ENCODE measurements around the gene LDLRAD4. TPM values are rescaled to one million over a fixed set of nuclear protein-coding genes. Genes with fewer than 3 reads are reported as not detected.

LDLRAD4 gene
- total RNA-seq, 2 donors from 2014 or later, result 11.7 to 17.0 TPM

- Histone ChIP-seq H3K9ac (ENCODE audit: low read depth in 2 of 2, low read length in 2 of 2) (no peak overlapping the region), H3K36me3 (no peaks in the 10 kb centered on the region), H3K4me1 (no peaks in the 10 kb centered on the region), H3K9me3 (no peaks in the 10 kb centered on the region), H3K27me3 (no peaks in the 10 kb centered on the region), H3K27ac (no peak overlapping the region), H3K4me3 (no peak overlapping the region)
- intact Hi-C loops (cut with DNase I), result no loop called here
- no peak for DNase-seq
- no peak for TF ChIP-seq CTCF (IDR thresholded peaks at IDR 0.05)
Measured at GRCh38 chr18:13290856-13291271, 72.3 kb downstream of the LDLRAD4 start.

- Histone ChIP-seq H3K4me1 (no peaks in the 10 kb centered on the region), H3K9me3 (no peaks in the 10 kb centered on the region), H3K27me3 (no peaks in the 10 kb centered on the region), H3K4me3 (no peak overlapping the region), H3K36me3 (no peaks in the 10 kb centered on the region), H3K9ac (ENCODE audit: low read depth in 2 of 2, low read length in 2 of 2) (no peak overlapping the region), H3K27ac (no peak overlapping the region)
- no peak for DNase-seq
- intact Hi-C loops (cut with DNase I), result no loop called here
- TF ChIP-seq CTCF (IDR thresholded peaks at IDR 0.05), result no peak
Measured at GRCh38 chr18:13291299-13291698, 72.7 kb downstream of the LDLRAD4 start.

GRCh38 chr18:13291745-13292447, 73.3 kb downstream of the LDLRAD4 start:
- intact Hi-C loops (cut with DNase I), result no loop called here
- H3K27me3 ChIP-seq, result no peaks in the 10 kb centered on the region
- H3K4me1 ChIP-seq, result no peaks in the 10 kb centered on the region
- no peak for DNase-seq
- H3K27ac ChIP-seq, result no peak overlapping the region
- H3K4me3 ChIP-seq, result no peak overlapping the region
- H3K9ac ChIP-seq (ENCODE audit: low read depth in 2 of 2, low read length in 2 of 2), result no peak overlapping the region
- no peaks in the 10 kb centered on the region for H3K36me3 ChIP-seq
- H3K9me3 ChIP-seq, result no peaks in the 10 kb centered on the region
- TF ChIP-seq CTCF (IDR thresholded peaks at IDR 0.05), result no peak

GRCh38 chr18:13292736-13293135, 74.2 kb downstream of the LDLRAD4 start:
- intact Hi-C loops (cut with DNase I), result no loop called here

GRCh38 chr18:13294309-13294708, 75.7 kb downstream of the LDLRAD4 start:
- Histone ChIP-seq H3K36me3 (no peaks in the 10 kb centered on the region), H3K9ac (ENCODE audit: low read depth in 2 of 2, low read length in 2 of 2) (no peak overlapping the region), H3K4me1 (no peaks in the 10 kb centered on the region), H3K9me3 (no peaks in the 10 kb centered on the region), H3K27me3 (no peaks in the 10 kb centered on the region), H3K27ac (no peak overlapping the region), H3K4me3 (no peak overlapping the region)
- no peak for TF ChIP-seq CTCF (IDR thresholded peaks at IDR 0.05)
- DNase-seq, result no peak
- intact Hi-C loops (cut with DNase I), result no loop called here

More at GRCh38 chr18:13292736-13293135, 74.2 kb downstream of the LDLRAD4 start:
- no peak for TF ChIP-seq CTCF (IDR thresholded peaks at IDR 0.05)
- Histone ChIP-seq H3K4me1 (no peaks in the 10 kb centered on the region), H3K9ac (ENCODE audit: low read depth in 2 of 2, low read length in 2 of 2) (no peak overlapping the region), H3K27me3 (no peaks in the 10 kb centered on the region), H3K9me3 (no peaks in the 10 kb centered on the region), H3K36me3 (no peaks in the 10 kb centered on the region), H3K4me3 (no peak overlapping the region), H3K27ac (no peak overlapping the region)
- DNase-seq, result no peak
